Measurements from ENCODE around the gene HBA2. TPM values are rescaled to one million over a fixed set of nuclear protein-coding genes. Genes with fewer than 3 reads are reported as not detected.
"Not testable (repeated sequence)": the region's sequence is repeated elsewhere in the genome, so short reads cannot be mapped to it uniquely, and the experiment has no call there.

Gene HBA2
- total RNA-seq, 6 experiments from 2014 or later: not detected

DNA sequence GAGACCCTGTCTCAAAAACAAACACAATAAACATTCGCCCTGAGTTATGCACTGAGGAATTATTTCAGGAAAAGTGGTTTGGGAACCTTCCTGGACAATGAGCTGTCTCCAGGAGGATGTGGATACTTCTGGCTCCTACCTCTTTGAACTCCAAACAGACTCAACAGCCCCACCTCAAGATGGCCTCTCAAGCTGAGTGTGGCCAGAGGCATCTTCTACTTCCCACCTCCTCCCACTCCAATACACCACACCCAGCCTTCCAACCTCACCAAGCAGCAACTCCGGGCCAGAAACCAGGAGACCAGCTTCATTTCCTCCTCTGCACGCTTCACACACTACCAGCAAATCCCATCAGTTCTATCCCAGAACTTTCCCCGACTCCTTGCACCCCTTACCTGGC is 19.2 kb downstream of the HBA2 start:
- DNase-seq: no peak
- no peak overlapping the region for H3K4me3 Mint-ChIP-seq
- H3K27ac Mint-ChIP-seq: peak overlapping the region; percentile 22
- H3K36me3 Mint-ChIP-seq (ENCODE audit: low read depth): peaks cover 22% of the 10 kb centered on the region
- 0 out of 2 replicates have a peak, but pooled peaks cover 6% of the 10 kb centered on the region for H3K4me1 Mint-ChIP-seq (ENCODE audit: low read depth)
- no peaks in the 10 kb centered on the region for H3K9me3 Mint-ChIP-seq
- H3K27me3 Mint-ChIP-seq (ENCODE audit: insufficient read depth): peaks cover 3% of the 10 kb centered on the region; the same call in 1 of the 2 replicates
- TF ChIP-seq, protein P1, sequence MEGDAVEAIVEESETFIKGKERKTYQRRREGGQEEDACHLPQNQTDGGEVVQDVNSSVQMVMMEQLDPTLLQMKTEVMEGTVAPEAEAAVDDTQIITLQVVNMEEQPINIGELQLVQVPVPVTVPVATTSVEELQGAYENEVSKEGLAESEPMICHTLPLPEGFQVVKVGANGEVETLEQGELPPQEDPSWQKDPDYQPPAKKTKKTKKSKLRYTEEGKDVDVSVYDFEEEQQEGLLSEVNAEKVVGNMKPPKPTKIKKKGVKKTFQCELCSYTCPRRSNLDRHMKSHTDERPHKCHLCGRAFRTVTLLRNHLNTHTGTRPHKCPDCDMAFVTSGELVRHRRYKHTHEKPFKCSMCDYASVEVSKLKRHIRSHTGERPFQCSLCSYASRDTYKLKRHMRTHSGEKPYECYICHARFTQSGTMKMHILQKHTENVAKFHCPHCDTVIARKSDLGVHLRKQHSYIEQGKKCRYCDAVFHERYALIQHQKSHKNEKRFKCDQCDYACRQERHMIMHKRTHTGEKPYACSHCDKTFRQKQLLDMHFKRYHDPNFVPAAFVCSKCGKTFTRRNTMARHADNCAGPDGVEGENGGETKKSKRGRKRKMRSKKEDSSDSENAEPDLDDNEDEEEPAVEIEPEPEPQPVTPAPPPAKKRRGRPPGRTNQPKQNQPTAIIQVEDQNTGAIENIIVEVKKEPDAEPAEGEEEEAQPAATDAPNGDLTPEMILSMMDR (IDR thresholded peaks at IDR 0.05): no peak

DNA sequence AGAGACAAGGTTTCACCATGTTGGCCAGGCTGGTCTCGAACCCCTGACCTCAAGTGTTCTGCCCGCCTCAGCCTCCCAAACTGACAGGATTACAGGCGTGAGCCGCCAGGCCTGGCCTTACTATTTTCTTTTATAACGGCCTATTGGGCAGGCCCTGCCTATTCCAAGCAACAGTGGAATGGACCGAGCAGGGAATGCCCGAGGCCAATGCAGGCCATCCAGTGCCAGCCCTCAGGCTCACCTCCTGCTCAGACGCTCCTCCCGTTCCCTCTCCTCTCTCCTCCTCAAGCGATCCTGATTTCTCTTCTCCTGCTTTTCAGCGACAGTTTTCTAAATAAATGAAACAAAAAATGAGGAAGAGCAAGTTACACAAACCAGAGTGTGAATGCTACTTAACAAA is 20.0 kb downstream of the HBA2 start:
- Mint-ChIP-seq H3K9me3 (no peaks in the 10 kb centered on the region), H3K27me3 (ENCODE audit: insufficient read depth) (peaks cover 4% of the 10 kb centered on the region), H3K4me1 (ENCODE audit: low read depth) (0 out of 2 replicates have a peak, but pooled peaks cover 6% of the 10 kb centered on the region), H3K4me3 (no peak overlapping the region), H3K27ac (no peak overlapping the region), H3K36me3 (ENCODE audit: low read depth) (peaks cover 17% of the 10 kb centered on the region)
- TF ChIP-seq, protein P1 (IDR thresholded peaks at IDR 0.05): no peak
- DNase-seq: no peak

DNA sequence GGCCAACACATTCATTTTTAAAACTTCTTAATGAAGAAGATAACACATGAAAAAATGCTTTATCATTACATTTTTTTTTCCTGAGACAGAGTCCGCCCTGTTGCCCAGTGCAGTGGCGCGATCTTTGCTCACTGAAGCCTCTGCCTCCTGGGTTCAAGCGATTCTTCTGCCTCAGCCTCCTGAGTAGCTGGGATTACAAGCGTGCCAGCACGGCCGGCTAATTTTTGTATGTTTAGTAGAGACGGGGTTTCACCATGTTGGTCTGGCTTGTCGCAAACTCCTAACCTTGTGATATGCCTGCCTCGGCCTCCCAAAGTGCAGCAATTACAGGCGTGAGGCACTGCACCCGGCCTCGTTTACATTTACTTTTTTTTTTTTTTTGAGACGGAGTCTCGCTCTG is 20.8 kb downstream of the HBA2 start:
- Mint-ChIP-seq H3K4me3 (no peak overlapping the region), H3K27me3 (ENCODE audit: insufficient read depth) (peaks cover 6% of the 10 kb centered on the region), H3K36me3 (ENCODE audit: low read depth) (peaks cover 17% of the 10 kb centered on the region), H3K27ac (no peak overlapping the region), H3K9me3 (no peaks in the 10 kb centered on the region), H3K4me1 (ENCODE audit: low read depth) (0 out of 2 replicates have a peak, but pooled peaks cover 6% of the 10 kb centered on the region)
- TF ChIP-seq, protein P1 (IDR thresholded peaks at IDR 0.05): no peak
- no peak for DNase-seq

- Mint-ChIP-seq H3K4me1 (ENCODE audit: low read depth) (0 out of 2 replicates have a peak, but pooled peaks cover 6% of the 10 kb centered on the region), H3K4me3 (no peak overlapping the region), H3K36me3 (ENCODE audit: low read depth) (peaks cover 6% of the 10 kb centered on the region), H3K27me3 (ENCODE audit: insufficient read depth) (peaks cover 6% of the 10 kb centered on the region), H3K27ac (no peak overlapping the region; the same call in 1 of the 2 replicates), H3K9me3 (no peaks in the 10 kb centered on the region)
- TF ChIP-seq, protein P1 (IDR thresholded peaks at IDR 0.05): no peak
- no peak for DNase-seq
Measured at GRCh38 chr16:194516-194915, 21.8 kb downstream of the HBA2 start.

GRCh38 chr16:200388-200787 is 27.7 kb downstream of the HBA2 start:
- Mint-ChIP-seq H3K27me3 (ENCODE audit: insufficient read depth) (peaks cover 5% of the 10 kb centered on the region), H3K4me3 (no peak overlapping the region), H3K27ac (peak overlapping the region; percentile 77), H3K36me3 (ENCODE audit: low read depth) (peaks cover 12% of the 10 kb centered on the region), H3K4me1 (ENCODE audit: low read depth) (peaks cover 7% of the 10 kb centered on the region), H3K9me3 (no peaks in the 10 kb centered on the region)
- TF ChIP-seq, protein P1 (IDR thresholded peaks at IDR 0.05): no peak
- DNase-seq: peak; percentile 83

- Mint-ChIP-seq H3K27me3 (ENCODE audit: insufficient read depth) (peaks cover 1% of the 10 kb centered on the region; the same call in 1 of the 2 replicates), H3K27ac (no peak overlapping the region), H3K4me1 (ENCODE audit: low read depth) (peaks cover 7% of the 10 kb centered on the region), H3K36me3 (ENCODE audit: low read depth) (peaks cover 23% of the 10 kb centered on the region), H3K9me3 (no peaks in the 10 kb centered on the region), H3K4me3 (no peak overlapping the region)
- no peak for DNase-seq
- TF ChIP-seq, protein P1 (IDR thresholded peaks at IDR 0.05): no peak
Measured at GRCh38 chr16:203246-203645, 30.6 kb downstream of the HBA2 start.

GRCh38 chr16:204046-204445 is 31.4 kb downstream of the HBA2 start:
- H3K27me3 Mint-ChIP-seq (ENCODE audit: insufficient read depth); H3K4me1 Mint-ChIP-seq (ENCODE audit: low read depth); H3K4me3 Mint-ChIP-seq; DNase-seq; H3K9me3 Mint-ChIP-seq; H3K27ac Mint-ChIP-seq: not testable (repeated sequence)
- H3K36me3 Mint-ChIP-seq (ENCODE audit: low read depth): peaks cover 23% of the 10 kb centered on the region

DNA sequence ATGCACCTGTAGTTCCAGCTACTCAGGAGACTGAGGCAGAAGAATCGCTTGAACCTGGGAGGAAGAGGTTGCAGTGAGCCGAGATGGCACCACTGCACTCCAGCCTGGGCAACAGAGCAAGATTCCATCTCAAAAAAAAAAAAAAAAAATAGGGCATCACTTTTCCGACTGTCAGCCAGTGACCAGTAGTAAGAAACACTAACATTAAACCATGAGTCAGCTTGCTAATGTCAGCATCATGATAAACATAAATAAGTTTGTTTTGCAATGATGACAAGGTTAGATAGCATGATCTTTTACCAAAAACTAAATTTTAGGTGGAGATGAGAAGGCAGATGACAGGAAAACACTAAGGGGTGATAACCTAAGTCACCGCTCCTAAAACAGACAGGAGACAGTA is 36.7 kb downstream of the HBA2 start:
- H3K27ac Mint-ChIP-seq; DNase-seq; H3K4me3 Mint-ChIP-seq; H3K27me3 Mint-ChIP-seq (ENCODE audit: insufficient read depth); H3K9me3 Mint-ChIP-seq: not testable (repeated sequence)
- Mint-ChIP-seq H3K36me3 (ENCODE audit: low read depth) (peaks cover 18% of the 10 kb centered on the region), H3K4me1 (ENCODE audit: low read depth) (peaks cover 11% of the 10 kb centered on the region)

Measured in HFFc6 (cell line).